ENCODE data around the gene TMTC4. TPM values are rescaled to one million over a fixed set of nuclear protein-coding genes. Genes with fewer than 3 reads are reported as not detected.

Gene TMTC4
- total RNA-seq, 2 experiments from 2014 or later, result 8.0 to 9.3 TPM

DNA sequence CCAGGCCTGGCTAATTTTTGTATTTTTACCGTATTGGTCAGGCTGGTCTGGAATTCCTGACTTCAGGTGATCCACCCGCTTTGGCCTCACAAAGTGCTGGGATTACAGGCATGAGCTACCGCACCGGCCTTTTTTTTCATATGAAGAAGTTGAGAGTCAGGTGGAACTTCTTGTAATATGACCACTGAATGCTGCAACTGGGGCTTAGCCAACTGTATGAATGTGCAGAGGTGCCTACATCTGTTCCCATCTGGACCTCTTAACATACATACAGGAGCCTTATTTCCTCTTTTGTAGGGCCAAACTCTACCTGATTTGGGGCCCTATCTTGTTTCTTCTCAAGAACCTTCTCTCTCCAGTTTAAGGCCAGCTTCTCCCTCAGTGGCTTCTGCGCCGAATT is 74.1 kb downstream of the TMTC4 start:
- no peaks in the 10 kb centered on the region for H3K36me3 ChIP-seq (ENCODE audit: insufficient read depth, low read length)
- H3K27ac ChIP-seq (ENCODE audit: low read depth in 1 of 2, low read length in 2 of 2), result no peak overlapping the region
- no peak overlapping the region for H3K4me3 Mint-ChIP-seq
- DNase-seq (no peak), ATAC-seq (ENCODE audit: poor library complexity) (no peak)
- CTCF ChIA-PET, result no interaction called here
- no peak overlapping the region for H3K4me3 ChIP-seq (ENCODE audit: low read length)
- POLR2A ChIA-PET, result no interaction called here
- no peaks in the 10 kb centered on the region for H3K27me3 ChIP-seq (ENCODE audit: control insufficient read depth in 1 of 2, insufficient read depth in 2 of 2, low read length in 2 of 2)
- peaks cover 11% of the 10 kb centered on the region for H3K36me3 Mint-ChIP-seq (ENCODE audit: low read depth)
- H3K9me3 Mint-ChIP-seq, result no peaks in the 10 kb centered on the region
- H3K4me1 ChIP-seq (ENCODE audit: insufficient read depth, low read length), result no peaks in the 10 kb centered on the region
- peaks cover 5% of the 10 kb centered on the region for H3K27me3 Mint-ChIP-seq
- H3K4me1 Mint-ChIP-seq (ENCODE audit: low read depth), result no peaks in the 10 kb centered on the region
- intact Hi-C loops (cut with DNase I, micrococcal nuclease), result no loop called here
- no peak for TF ChIP-seq CTCF (IDR thresholded peaks at IDR 0.05)
- no peak overlapping the region for H3K27ac Mint-ChIP-seq
- no peaks in the 10 kb centered on the region for H3K9me3 ChIP-seq (ENCODE audit: control insufficient read depth in 1 of 2, insufficient read depth in 1 of 2, low read length in 2 of 2)

DNA sequence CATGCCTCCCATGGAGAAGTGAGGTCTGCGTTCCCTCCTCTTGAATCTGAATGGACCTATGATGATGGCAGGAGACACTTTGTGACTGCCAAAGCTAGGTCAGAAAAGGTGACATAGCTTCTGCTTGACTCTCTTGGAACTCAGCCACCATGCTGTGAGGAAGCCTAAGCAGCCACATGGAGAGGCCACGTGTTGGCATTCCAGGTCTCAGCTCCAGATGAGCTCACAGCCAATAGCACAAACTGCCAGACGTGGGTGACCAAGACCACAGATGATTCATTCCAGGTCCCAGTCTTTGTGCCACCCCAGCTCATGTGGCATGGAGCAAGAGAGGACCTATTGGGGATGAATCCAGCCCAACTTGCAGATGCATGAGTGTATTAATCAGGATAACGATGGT is 77.3 kb downstream of the TMTC4 start:
- no peak overlapping the region for H3K4me3 Mint-ChIP-seq
- no peaks in the 10 kb centered on the region for H3K9me3 Mint-ChIP-seq
- Histone ChIP-seq H3K4me3 (ENCODE audit: low read length) (no peak overlapping the region), H3K27ac (ENCODE audit: low read depth in 1 of 2, low read length in 2 of 2) (no peak overlapping the region), H3K36me3 (ENCODE audit: insufficient read depth, low read length) (no peaks in the 10 kb centered on the region), H3K4me1 (ENCODE audit: insufficient read depth, low read length) (no peaks in the 10 kb centered on the region), H3K27me3 (ENCODE audit: control insufficient read depth in 1 of 2, insufficient read depth in 2 of 2, low read length in 2 of 2) (no peaks in the 10 kb centered on the region), H3K9me3 (ENCODE audit: control insufficient read depth in 1 of 2, insufficient read depth in 1 of 2, low read length in 2 of 2) (no peaks in the 10 kb centered on the region)
- intact Hi-C loops (cut with DNase I, micrococcal nuclease), result loop anchor here in 1 of 2 experiments (10.0 kb wide), 1 partner anchor 1798 kb away; no protein-coding TSS in a partner anchor
- ATAC-seq (ENCODE audit: poor library complexity) (no peak), DNase-seq (no peak)
- no peak overlapping the region for H3K27ac Mint-ChIP-seq
- ChIA-PET POLR2A (no interaction called here), CTCF (no interaction called here)
- no peaks in the 10 kb centered on the region for H3K36me3 Mint-ChIP-seq (ENCODE audit: low read depth)
- peaks cover 5% of the 10 kb centered on the region for H3K27me3 Mint-ChIP-seq
- TF ChIP-seq CTCF (IDR thresholded peaks at IDR 0.05), result no peak
- H3K4me1 Mint-ChIP-seq (ENCODE audit: low read depth), result no peaks in the 10 kb centered on the region

GRCh38 chr13:100596516-100596915 is 78.1 kb downstream of the TMTC4 start:
- H3K27ac Mint-ChIP-seq, result no peak overlapping the region
- no peaks in the 10 kb centered on the region for H3K36me3 Mint-ChIP-seq (ENCODE audit: low read depth)
- ChIA-PET POLR2A (no interaction called here), CTCF (interaction anchor here (2.4 kb wide), 1 partner anchor 23 kb away, joined by 6 read pairs; no protein-coding TSS in a partner anchor)
- ATAC-seq (ENCODE audit: poor library complexity), result no peak
- Histone ChIP-seq H3K4me1 (ENCODE audit: insufficient read depth, low read length) (no peaks in the 10 kb centered on the region), H3K9me3 (ENCODE audit: control insufficient read depth in 1 of 2, insufficient read depth in 1 of 2, low read length in 2 of 2) (no peaks in the 10 kb centered on the region), H3K27ac (ENCODE audit: low read depth in 1 of 2, low read length in 2 of 2) (no peak overlapping the region), H3K27me3 (ENCODE audit: control insufficient read depth in 1 of 2, insufficient read depth in 2 of 2, low read length in 2 of 2) (no peaks in the 10 kb centered on the region), H3K4me3 (ENCODE audit: low read length) (no peak overlapping the region), H3K36me3 (ENCODE audit: insufficient read depth, low read length) (no peaks in the 10 kb centered on the region)
- no peak for DNase-seq
- H3K4me3 Mint-ChIP-seq, result no peak overlapping the region
- H3K4me1 Mint-ChIP-seq (ENCODE audit: low read depth), result no peaks in the 10 kb centered on the region
- H3K27me3 Mint-ChIP-seq, result peaks cover 5% of the 10 kb centered on the region
- intact Hi-C loops (cut with DNase I, micrococcal nuclease), result loop anchor here in 1 of 2 experiments (10.0 kb wide), 1 partner anchor 1798 kb away; no protein-coding TSS in a partner anchor
- no peak for TF ChIP-seq CTCF (IDR thresholded peaks at IDR 0.05)
- no peaks in the 10 kb centered on the region for H3K9me3 Mint-ChIP-seq
